Endodermal cell (in vitro differentiated cells): ENCODE data around the gene BRD4. TPM values are rescaled to one million over a fixed set of nuclear protein-coding genes. Genes with fewer than 3 reads are reported as not detected.

Experiments
- DNase-seq: peaks from one replicate; pipeline ENCODE4 v3.0.0-alpha.2; 2017
- H3K27ac ChIP-seq: 2 replicates; pipeline ENCODE4 v1.5.1; 2013; ENCODE audit warnings: mild to moderate bottlenecking, low read depth, low read length, moderate library complexity
- H3K27me3 ChIP-seq: 2 replicates; pipeline ENCODE4 v1.6.1; 2013; ENCODE audit warnings: mild to moderate bottlenecking, low read length, moderate library complexity; ENCODE audit not compliant: insufficient read depth, control insufficient read depth, poor library complexity, severe bottlenecking
- H3K36me3 ChIP-seq: 2 replicates; pipeline ENCODE4 v1.7.0; 2013; ENCODE audit warnings: mild to moderate bottlenecking, low read length, moderate library complexity; ENCODE audit not compliant: control insufficient read depth, insufficient read depth
- H3K4me1 ChIP-seq: one replicate; pipeline ENCODE4 v1.7.0; 2013; ENCODE audit warnings: low read length; ENCODE audit not compliant: control insufficient read depth, insufficient read depth
- H3K4me3 ChIP-seq: 2 replicates; pipeline ENCODE4 v1.5.1; 2013; ENCODE audit warnings: mild to moderate bottlenecking, low read length, moderate library complexity
- H3K9ac ChIP-seq: 2 replicates; pipeline ENCODE4 v1.6.1; 2013; ENCODE audit warnings: mild to moderate bottlenecking, low read length, moderate library complexity; ENCODE audit not compliant: poor library complexity, severe bottlenecking; ENCODE audit errors: extremely low read depth
- H3K9me3 ChIP-seq: 2 replicates; pipeline ENCODE4 v1.6.1; 2013; ENCODE audit warnings: mild to moderate bottlenecking, low read length, moderate library complexity; ENCODE audit not compliant: control insufficient read depth
- H3K27ac Mint-ChIP-seq: 2 replicates; pipeline ENCODE4 v1.8.0; 2020; ENCODE audit warnings: mixed read lengths
- H3K27me3 Mint-ChIP-seq: 2 replicates; pipeline ENCODE4 v1.8.0; 2021; ENCODE audit warnings: mild to moderate bottlenecking, mixed read lengths; ENCODE audit not compliant: insufficient read depth
- H3K36me3 Mint-ChIP-seq: 2 replicates; pipeline ENCODE4 v1.8.0; 2020; ENCODE audit warnings: low read depth, mixed read lengths
- H3K4me1 Mint-ChIP-seq: 2 replicates; pipeline ENCODE4 v1.8.0; 2020; ENCODE audit warnings: mixed read lengths
- H3K4me3 Mint-ChIP-seq: 2 replicates; pipeline ENCODE4 v1.8.0; 2020; ENCODE audit warnings: mild to moderate bottlenecking, moderate library complexity, mixed read lengths
- H3K9me3 Mint-ChIP-seq: 2 replicates; pipeline ENCODE4 v1.8.0; 2020; ENCODE audit warnings: mild to moderate bottlenecking, mixed read lengths
- WGBS, 2 experiments: methylation state at CpG; one replicate each; pipeline versions ENCODE4 v1.1.5 to v1.1.7; 2013; ENCODE audit warnings: missing lambda C conversion rate in 2 of 2, mixed read lengths in 1 of 2; ENCODE audit not compliant: insufficient coverage in 1 of 2, insufficient read length in 1 of 2; 5-methylcytosine and 5-hydroxymethylcytosine counted together
- total RNA-seq, 2 donors: library from RNA; stranded (reverse); fragmentation: NEBNext Ultra II Directional in 1 of 2; extraction: Animal tissue kit (Norgen Biotek cat#: 25700) in 1 of 2; gene quantifications; 2 replicates in 1 of 2; 3 replicates in 1 of 2; pipeline ENCODE4 v1.2.1, GENCODE V29; 2021
- TF ChIP-seq, protein P1 (sequence below): fragments of 200-600 bp; sonication (generic); conservative IDR thresholded peaks from 2 replicates; pipeline ENCODE4 v1.5.0; 2021; ENCODE audit warnings: antibody characterized with exemption, mild to moderate bottlenecking

Gene BRD4
- total RNA-seq, 2 donors from 2014 or later = 149 to 156 TPM

DNA sequence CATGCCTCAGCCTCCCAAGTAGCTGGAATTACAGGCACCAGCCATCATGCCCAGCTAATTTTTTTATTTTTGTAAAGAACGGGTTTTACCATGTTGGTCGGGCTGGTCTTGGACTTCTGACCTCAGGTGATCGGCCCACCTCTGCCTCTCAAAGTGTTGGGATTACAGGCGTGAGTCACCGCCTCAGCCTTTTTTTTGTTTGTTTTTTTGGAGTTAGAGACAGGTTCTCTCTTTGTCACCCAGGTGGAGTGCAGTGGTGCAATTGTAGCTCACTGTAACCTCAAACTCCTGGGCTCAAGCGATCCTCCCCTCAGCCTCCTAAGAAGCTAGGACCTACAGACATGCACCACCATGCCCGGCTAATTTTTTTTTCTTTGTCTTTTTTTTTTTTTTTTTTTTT, 116.0 kb downstream of the BRD4 start:
- no peaks in the 10 kb centered on the region for H3K36me3 Mint-ChIP-seq

DNA sequence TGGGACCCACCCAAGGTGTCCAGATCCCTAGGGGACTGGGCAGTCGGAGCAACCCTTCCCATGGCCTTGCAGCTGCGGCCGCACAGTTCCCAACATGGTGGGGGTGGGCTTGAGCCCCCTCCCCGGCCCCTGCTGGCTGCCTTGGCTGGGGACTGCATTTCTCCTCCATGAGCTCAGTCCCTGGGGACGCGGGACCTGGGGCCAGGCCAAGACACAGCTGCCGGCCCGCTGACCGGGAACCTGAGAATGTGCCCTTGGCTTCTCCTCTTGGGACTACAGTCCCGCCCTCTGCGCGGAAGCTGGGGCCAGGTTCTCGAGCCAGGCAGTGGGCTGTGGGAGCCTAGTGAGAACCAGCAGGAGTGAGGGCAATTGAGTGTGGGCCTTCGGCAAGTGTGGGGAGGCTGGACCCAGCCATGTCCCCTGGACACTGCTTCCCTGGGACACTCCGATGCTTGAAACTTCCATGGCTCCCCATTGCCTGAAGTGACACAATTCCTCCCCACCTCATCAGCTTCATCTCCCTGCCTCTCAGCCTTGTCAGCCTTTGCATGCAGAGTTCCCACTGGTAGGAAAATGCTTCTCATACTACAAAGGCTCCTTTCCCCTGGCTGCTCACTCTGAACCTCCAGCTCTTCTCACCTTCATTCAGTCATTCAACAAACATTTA, 118.5 kb downstream of the BRD4 start:
- Mint-ChIP-seq H3K36me3 (no peaks in the 10 kb centered on the region), H3K4me3 (no peak overlapping the region), H3K27me3 (peaks cover 6% of the 10 kb centered on the region), H3K27ac (no peak overlapping the region), H3K9me3 (no peaks in the 10 kb centered on the region), H3K4me1 (peaks cover 6% of the 10 kb centered on the region)
- H3K27me3 ChIP-seq = no peaks in the 10 kb centered on the region
- peak overlapping the region; percentile 32 for H3K27ac ChIP-seq
- no peak overlapping the region for H3K4me3 ChIP-seq
- 92 to 100% methylated on average over 4 to 15 of the region's 15 CpGs for WGBS, 2 experiments
- H3K9ac ChIP-seq = no peak overlapping the region
- DNase-seq = no peak
- no peaks in the 10 kb centered on the region for H3K36me3 ChIP-seq
- TF ChIP-seq, protein P1, sequence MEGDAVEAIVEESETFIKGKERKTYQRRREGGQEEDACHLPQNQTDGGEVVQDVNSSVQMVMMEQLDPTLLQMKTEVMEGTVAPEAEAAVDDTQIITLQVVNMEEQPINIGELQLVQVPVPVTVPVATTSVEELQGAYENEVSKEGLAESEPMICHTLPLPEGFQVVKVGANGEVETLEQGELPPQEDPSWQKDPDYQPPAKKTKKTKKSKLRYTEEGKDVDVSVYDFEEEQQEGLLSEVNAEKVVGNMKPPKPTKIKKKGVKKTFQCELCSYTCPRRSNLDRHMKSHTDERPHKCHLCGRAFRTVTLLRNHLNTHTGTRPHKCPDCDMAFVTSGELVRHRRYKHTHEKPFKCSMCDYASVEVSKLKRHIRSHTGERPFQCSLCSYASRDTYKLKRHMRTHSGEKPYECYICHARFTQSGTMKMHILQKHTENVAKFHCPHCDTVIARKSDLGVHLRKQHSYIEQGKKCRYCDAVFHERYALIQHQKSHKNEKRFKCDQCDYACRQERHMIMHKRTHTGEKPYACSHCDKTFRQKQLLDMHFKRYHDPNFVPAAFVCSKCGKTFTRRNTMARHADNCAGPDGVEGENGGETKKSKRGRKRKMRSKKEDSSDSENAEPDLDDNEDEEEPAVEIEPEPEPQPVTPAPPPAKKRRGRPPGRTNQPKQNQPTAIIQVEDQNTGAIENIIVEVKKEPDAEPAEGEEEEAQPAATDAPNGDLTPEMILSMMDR = no peak
- no peaks in the 10 kb centered on the region for H3K4me1 ChIP-seq
- H3K9me3 ChIP-seq = no peaks in the 10 kb centered on the region

More for the DNA sequence above, 116.0 kb downstream of the BRD4 start:
- no peaks in the 10 kb centered on the region for H3K9me3 Mint-ChIP-seq
- no peak for DNase-seq
- TF ChIP-seq, protein P1 = no peak
- Histone ChIP-seq H3K27me3 (no peaks in the 10 kb centered on the region), H3K27ac (no peak overlapping the region), H3K36me3 (no peaks in the 10 kb centered on the region), H3K9me3 (no peaks in the 10 kb centered on the region), H3K4me1 (no peaks in the 10 kb centered on the region), H3K4me3 (no peak overlapping the region), H3K9ac (no peak overlapping the region)
- H3K27me3 Mint-ChIP-seq = peaks cover 6% of the 10 kb centered on the region
- no peak overlapping the region for H3K4me3 Mint-ChIP-seq
- H3K27ac Mint-ChIP-seq = no peak overlapping the region
- 84 to 89% methylated on average over 3 to 7 of the region's 7 CpGs for WGBS, 2 experiments
- peaks cover 8% of the 10 kb centered on the region for H3K4me1 Mint-ChIP-seq

DNA sequence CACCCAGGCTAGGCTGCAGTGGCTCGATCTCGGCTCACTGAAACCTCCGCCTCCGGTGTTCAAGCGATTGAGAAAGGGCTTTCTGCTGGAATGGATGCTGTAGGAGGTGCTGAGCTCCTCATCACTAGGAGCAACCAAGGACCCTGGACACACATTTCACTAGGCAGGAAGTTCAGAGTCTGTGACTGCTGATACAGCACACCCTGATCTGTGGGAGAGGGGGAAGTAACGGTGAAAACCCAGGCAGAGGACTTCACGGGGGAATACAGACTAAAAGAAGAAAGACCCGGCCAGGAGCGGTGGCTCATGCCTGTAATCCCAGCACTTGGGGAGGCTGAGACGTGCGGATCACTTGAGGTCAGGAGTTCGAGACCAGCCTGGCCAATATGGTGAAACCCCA, 119.6 kb downstream of the BRD4 start:
- Mint-ChIP-seq H3K36me3 (no peaks in the 10 kb centered on the region), H3K27me3 (peaks cover 6% of the 10 kb centered on the region), H3K4me1 (peaks cover 1% of the 10 kb centered on the region), H3K9me3 (no peaks in the 10 kb centered on the region), H3K4me3 (no peak overlapping the region), H3K27ac (no peak overlapping the region)
- TF ChIP-seq, protein P1 = no peak
- Histone ChIP-seq H3K27ac (no peak overlapping the region), H3K9ac (no peak overlapping the region), H3K4me3 (no peak overlapping the region), H3K27me3 (no peaks in the 10 kb centered on the region), H3K9me3 (no peaks in the 10 kb centered on the region), H3K4me1 (no peaks in the 10 kb centered on the region), H3K36me3 (no peaks in the 10 kb centered on the region)
- DNase-seq = no peak
- 94 to 98% methylated on average over 9 to 12 of the region's 12 CpGs for WGBS, 2 experiments
